ENCODE results near the gene INAVA. TPM values are rescaled to one million over a fixed set of nuclear protein-coding genes. Genes with fewer than 3 reads are reported as not detected.

Gene INAVA
- total and polyA plus RNA-seq, 2 of the 13 experiments (the other 11 are each of a cell fraction or from before 2014, with no cell fraction given), result 6.0 to 13.5 TPM

DNA sequence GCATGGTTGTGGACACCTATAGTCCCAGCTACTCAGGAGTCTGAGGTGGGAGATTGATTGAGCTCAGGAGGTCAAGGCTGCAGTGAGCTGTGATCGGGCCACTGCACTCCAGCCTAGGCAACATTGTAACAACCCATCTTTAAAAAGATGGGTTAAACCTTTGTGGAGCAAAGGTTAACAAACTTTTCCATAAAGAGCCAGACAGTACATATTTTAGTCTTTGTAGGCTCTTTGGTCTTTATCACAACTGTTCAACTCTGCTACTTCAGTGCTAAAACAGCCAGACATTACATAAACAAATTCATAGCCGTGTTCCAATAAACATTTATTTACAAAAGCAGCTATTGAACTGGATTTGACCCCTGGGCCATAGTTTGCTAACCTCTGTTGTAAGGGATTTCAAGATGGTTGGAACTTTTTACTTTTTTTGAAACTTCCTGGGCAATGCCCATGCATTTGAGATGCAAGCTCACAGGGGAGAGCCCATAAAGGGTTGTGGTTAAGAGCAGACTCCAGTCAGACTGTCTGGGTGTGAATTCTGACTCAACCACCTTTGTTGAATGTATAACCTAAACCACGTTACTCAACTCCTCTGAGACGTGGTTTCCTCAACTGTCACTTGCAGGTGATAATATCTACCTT, 10.8 kb downstream of the INAVA start (continued):
- TF ChIP-seq ZSCAN31 (CRISPR knock-in tag; IDR thresholded peaks at IDR 0.05; ENCODE audit: low read depth), result no peak
- TF ChIP-seq EP300 (IDR thresholded peaks at IDR 0.05; ENCODE audit: low read depth in 2 of 2, low read length in 2 of 2), result peak in 1 of 2 experiments; percentile 41; a peak in 1 of 4 replicates
- no peak for TF ChIP-seq EP300 (CRISPR knock-in tag; IDR thresholded peaks at IDR 0.05; ENCODE audit: borderline replicate concordance)
- TF ChIP-seq, protein P1, sequence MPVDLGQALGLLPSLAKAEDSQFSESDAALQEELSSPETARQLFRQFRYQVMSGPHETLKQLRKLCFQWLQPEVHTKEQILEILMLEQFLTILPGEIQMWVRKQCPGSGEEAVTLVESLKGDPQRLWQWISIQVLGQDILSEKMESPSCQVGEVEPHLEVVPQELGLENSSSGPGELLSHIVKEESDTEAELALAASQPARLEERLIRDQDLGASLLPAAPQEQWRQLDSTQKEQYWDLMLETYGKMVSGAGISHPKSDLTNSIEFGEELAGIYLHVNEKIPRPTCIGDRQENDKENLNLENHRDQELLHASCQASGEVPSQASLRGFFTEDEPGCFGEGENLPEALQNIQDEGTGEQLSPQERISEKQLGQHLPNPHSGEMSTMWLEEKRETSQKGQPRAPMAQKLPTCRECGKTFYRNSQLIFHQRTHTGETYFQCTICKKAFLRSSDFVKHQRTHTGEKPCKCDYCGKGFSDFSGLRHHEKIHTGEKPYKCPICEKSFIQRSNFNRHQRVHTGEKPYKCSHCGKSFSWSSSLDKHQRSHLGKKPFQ (CRISPR knock-in tag; IDR thresholded peaks at IDR 0.05; ENCODE audit: insufficient replicate concordance), result no peak
- TF ChIP-seq NONO (IDR thresholded peaks at IDR 0.05), result no peak
- TF ChIP-seq NONO (CRISPR knock-in tag; conservative IDR thresholded peaks at IDR 0.05), result no peak
- TF ChIP-seq, protein P2, sequence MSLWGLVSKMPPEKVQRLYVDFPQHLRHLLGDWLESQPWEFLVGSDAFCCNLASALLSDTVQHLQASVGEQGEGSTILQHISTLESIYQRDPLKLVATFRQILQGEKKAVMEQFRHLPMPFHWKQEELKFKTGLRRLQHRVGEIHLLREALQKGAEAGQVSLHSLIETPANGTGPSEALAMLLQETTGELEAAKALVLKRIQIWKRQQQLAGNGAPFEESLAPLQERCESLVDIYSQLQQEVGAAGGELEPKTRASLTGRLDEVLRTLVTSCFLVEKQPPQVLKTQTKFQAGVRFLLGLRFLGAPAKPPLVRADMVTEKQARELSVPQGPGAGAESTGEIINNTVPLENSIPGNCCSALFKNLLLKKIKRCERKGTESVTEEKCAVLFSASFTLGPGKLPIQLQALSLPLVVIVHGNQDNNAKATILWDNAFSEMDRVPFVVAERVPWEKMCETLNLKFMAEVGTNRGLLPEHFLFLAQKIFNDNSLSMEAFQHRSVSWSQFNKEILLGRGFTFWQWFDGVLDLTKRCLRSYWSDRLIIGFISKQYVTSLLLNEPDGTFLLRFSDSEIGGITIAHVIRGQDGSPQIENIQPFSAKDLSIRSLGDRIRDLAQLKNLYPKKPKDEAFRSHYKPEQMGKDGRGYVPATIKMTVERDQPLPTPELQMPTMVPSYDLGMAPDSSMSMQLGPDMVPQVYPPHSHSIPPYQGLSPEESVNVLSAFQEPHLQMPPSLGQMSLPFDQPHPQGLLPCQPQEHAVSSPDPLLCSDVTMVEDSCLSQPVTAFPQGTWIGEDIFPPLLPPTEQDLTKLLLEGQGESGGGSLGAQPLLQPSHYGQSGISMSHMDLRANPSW (CRISPR knock-in tag; IDR thresholded peaks at IDR 0.05; ENCODE audit: borderline replicate concordance), result no peak
- no peak for TF ChIP-seq ZNF83 (CRISPR knock-in tag; IDR thresholded peaks at IDR 0.05; ENCODE audit: borderline replicate concordance)
- no peak for TF ChIP-seq SP1 (IDR thresholded peaks at IDR 0.05)
- no peak for TF ChIP-seq SP1 (CRISPR knock-in tag; IDR thresholded peaks at IDR 0.05)
- peak; percentile 56; the same call in 1 of the 2 replicates for TF ChIP-seq ZNF652 (CRISPR knock-in tag; IDR thresholded peaks at IDR 0.05; ENCODE audit: borderline replicate concordance, low read depth)
- no peak for TF ChIP-seq NFYC (CRISPR knock-in tag; IDR thresholded peaks at IDR 0.05)
- TF ChIP-seq, protein P3, sequence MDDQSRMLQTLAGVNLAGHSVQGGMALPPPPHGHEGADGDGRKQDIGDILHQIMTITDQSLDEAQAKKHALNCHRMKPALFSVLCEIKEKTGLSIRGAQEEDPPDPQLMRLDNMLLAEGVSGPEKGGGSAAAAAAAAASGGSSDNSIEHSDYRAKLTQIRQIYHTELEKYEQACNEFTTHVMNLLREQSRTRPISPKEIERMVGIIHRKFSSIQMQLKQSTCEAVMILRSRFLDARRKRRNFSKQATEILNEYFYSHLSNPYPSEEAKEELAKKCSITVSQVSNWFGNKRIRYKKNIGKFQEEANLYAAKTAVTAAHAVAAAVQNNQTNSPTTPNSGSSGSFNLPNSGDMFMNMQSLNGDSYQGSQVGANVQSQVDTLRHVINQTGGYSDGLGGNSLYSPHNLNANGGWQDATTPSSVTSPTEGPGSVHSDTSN (CRISPR knock-in tag; IDR thresholded peaks at IDR 0.05; ENCODE audit: borderline replicate concordance), result no peak
- TF ChIP-seq ZNF431 (CRISPR knock-in tag; IDR thresholded peaks at IDR 0.05; ENCODE audit: borderline replicate concordance, low read depth), result no peak
- no peak for TF ChIP-seq ZNF772 (CRISPR knock-in tag; IDR thresholded peaks at IDR 0.05)
- 0 out of 2 replicates have a peak, but pooled peaks have one; percentile 15 for TF ChIP-seq REPIN1 (CRISPR knock-in tag; IDR thresholded peaks at IDR 0.05; ENCODE audit: borderline replicate concordance, low read depth)
- no peak for TF ChIP-seq ZNF30 (CRISPR knock-in tag; IDR thresholded peaks at IDR 0.05)
- no peak for TF ChIP-seq MAF1 (CRISPR knock-in tag; IDR thresholded peaks at IDR 0.05; ENCODE audit: borderline replicate concordance)
- TF ChIP-seq ISL2 (CRISPR knock-in tag; IDR thresholded peaks at IDR 0.05), result 0 out of 2 replicates have a peak, but pooled peaks have one; percentile 33
- no peak for TF ChIP-seq ZNF124 (CRISPR knock-in tag; IDR thresholded peaks at IDR 0.05)
- no peak for TF ChIP-seq SOX13 (IDR thresholded peaks at IDR 0.05)
- peak in 1 of 2 experiments; percentile 53; a peak in 1 of 4 replicates for TF ChIP-seq SOX13 (CRISPR knock-in tag; conservative IDR thresholded peaks at IDR 0.05 in 1 of 2, IDR thresholded peaks at IDR 0.05 in 1 of 2)
- peak; percentile 97 for TF ChIP-seq RARA (CRISPR knock-in tag; IDR thresholded peaks at IDR 0.05)
- TF ChIP-seq RFXANK (CRISPR knock-in tag; IDR thresholded peaks at IDR 0.05), result no peak
- TF ChIP-seq ZNF317 (CRISPR knock-in tag; IDR thresholded peaks at IDR 0.05), result no peak
